ENCODE results near the gene SLC25A26. TPM values are rescaled to one million over a fixed set of nuclear protein-coding genes. Genes with fewer than 3 reads are reported as not detected.

The SLC25A26 gene
- total RNA-seq, 1 donor from 2014 or later = 19.2 TPM

- no peaks in the 10 kb centered on the region for H3K27me3 Mint-ChIP-seq (ENCODE audit: low read depth)
- no peak for DNase-seq (ENCODE audit: low spot score in 2 of 2, unreplicated experiment in 2 of 2)
- no peak overlapping the region for H3K27ac Mint-ChIP-seq
- no peak overlapping the region for H3K4me3 Mint-ChIP-seq
- TF ChIP-seq, protein P1, sequence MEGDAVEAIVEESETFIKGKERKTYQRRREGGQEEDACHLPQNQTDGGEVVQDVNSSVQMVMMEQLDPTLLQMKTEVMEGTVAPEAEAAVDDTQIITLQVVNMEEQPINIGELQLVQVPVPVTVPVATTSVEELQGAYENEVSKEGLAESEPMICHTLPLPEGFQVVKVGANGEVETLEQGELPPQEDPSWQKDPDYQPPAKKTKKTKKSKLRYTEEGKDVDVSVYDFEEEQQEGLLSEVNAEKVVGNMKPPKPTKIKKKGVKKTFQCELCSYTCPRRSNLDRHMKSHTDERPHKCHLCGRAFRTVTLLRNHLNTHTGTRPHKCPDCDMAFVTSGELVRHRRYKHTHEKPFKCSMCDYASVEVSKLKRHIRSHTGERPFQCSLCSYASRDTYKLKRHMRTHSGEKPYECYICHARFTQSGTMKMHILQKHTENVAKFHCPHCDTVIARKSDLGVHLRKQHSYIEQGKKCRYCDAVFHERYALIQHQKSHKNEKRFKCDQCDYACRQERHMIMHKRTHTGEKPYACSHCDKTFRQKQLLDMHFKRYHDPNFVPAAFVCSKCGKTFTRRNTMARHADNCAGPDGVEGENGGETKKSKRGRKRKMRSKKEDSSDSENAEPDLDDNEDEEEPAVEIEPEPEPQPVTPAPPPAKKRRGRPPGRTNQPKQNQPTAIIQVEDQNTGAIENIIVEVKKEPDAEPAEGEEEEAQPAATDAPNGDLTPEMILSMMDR (IDR thresholded peaks at IDR 0.05; ENCODE audit: unreplicated experiment) = no peak
- no peaks in the 10 kb centered on the region for H3K36me3 Mint-ChIP-seq
- peaks cover 9% of the 10 kb centered on the region for H3K4me1 Mint-ChIP-seq
- H3K9me3 Mint-ChIP-seq = no peaks in the 10 kb centered on the region
Observed at GRCh38 chr3:66413151-66413751, 192.4 kb downstream of the SLC25A26 start.

- no peaks in the 10 kb centered on the region for H3K36me3 Mint-ChIP-seq
- no peak overlapping the region for H3K27ac Mint-ChIP-seq
- H3K9me3 Mint-ChIP-seq = peaks cover 2% of the 10 kb centered on the region
- TF ChIP-seq, protein P1 (IDR thresholded peaks at IDR 0.05; ENCODE audit: unreplicated experiment) = no peak
- no peak for DNase-seq (ENCODE audit: low spot score in 2 of 2, unreplicated experiment in 2 of 2)
- H3K4me3 Mint-ChIP-seq = no peak overlapping the region
- H3K27me3 Mint-ChIP-seq (ENCODE audit: low read depth) = no peaks in the 10 kb centered on the region
- peaks cover 9% of the 10 kb centered on the region for H3K4me1 Mint-ChIP-seq
Observed at GRCh38 chr3:66414846-66415245, 194.0 kb downstream of the SLC25A26 start.

DNA sequence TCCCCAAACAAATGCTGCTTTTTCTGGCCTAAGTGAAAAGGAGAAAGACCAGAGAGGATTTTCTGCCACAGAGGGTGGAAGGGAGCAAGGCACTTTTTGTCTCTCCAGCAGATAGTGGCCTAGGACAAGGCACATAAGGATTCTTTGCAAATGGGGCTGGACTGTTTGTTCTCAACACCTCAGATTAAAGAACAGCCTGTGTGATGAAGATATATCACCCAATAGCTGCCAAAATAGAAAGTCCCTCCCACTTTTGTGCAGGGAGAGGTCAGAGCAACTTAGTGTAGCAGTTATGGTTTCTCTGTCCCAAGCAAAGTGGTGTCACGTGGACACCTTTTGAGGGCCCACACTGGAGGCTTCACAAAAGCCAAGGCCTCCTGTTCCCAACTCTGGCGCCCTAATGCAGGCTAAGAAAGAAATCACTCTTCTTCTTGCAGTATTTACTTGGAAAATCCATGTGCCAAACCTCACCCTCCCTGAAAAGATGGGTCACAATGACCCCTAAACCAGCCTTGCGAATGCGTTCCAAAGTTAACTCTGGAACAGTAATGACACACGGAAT is 195.1 kb downstream of the SLC25A26 start:
- no peak for DNase-seq (ENCODE audit: low spot score in 2 of 2, unreplicated experiment in 2 of 2)
- Mint-ChIP-seq H3K4me3 (no peak overlapping the region), H3K9me3 (peaks cover 13% of the 10 kb centered on the region), H3K36me3 (peaks cover 4% of the 10 kb centered on the region), H3K27me3 (ENCODE audit: low read depth) (no peaks in the 10 kb centered on the region), H3K4me1 (peaks cover 9% of the 10 kb centered on the region), H3K27ac (no peak overlapping the region)
- TF ChIP-seq, protein P1 (IDR thresholded peaks at IDR 0.05; ENCODE audit: unreplicated experiment) = no peak

GRCh38 chr3:66416556-66417304 is 195.9 kb downstream of the SLC25A26 start:
- H3K9me3 Mint-ChIP-seq = peaks cover 16% of the 10 kb centered on the region
- H3K27me3 Mint-ChIP-seq (ENCODE audit: low read depth) = no peaks in the 10 kb centered on the region
- H3K4me3 Mint-ChIP-seq = no peak overlapping the region
- H3K27ac Mint-ChIP-seq = no peak overlapping the region
- peaks cover 9% of the 10 kb centered on the region for H3K4me1 Mint-ChIP-seq
- peaks cover 4% of the 10 kb centered on the region for H3K36me3 Mint-ChIP-seq
- TF ChIP-seq, protein P1 (IDR thresholded peaks at IDR 0.05; ENCODE audit: unreplicated experiment) = no peak
- DNase-seq (ENCODE audit: low spot score in 2 of 2, unreplicated experiment in 2 of 2) = no peak

DNA sequence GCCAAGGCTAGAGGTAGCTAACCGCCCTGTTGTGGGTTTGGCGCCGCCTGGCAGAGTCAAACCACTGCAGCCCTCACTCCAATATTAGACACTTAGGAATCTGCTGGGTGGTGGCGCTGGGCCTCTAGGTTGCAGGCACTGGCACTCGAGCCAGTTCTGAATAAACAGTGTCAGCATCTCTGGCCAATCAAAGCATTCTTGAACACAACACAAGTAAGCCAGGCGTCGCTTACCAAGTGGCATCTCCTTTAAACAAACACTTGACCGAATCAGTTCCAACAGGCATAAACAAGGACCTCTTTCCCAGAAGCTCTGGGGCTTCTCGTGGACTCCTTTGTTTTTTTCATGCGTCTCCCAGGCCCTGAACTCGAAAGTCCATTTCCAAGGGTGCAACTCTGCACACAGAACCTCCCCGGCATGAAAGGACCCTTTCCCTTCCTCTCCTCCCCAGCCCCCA is 197.7 kb downstream of the SLC25A26 start:
- Mint-ChIP-seq H3K9me3 (peaks cover 27% of the 10 kb centered on the region), H3K27me3 (ENCODE audit: low read depth) (no peaks in the 10 kb centered on the region), H3K27ac (no peak overlapping the region), H3K4me3 (no peak overlapping the region), H3K36me3 (peaks cover 8% of the 10 kb centered on the region), H3K4me1 (peaks cover 9% of the 10 kb centered on the region)
- TF ChIP-seq, protein P1 (IDR thresholded peaks at IDR 0.05; ENCODE audit: unreplicated experiment) = no peak
- no peak for DNase-seq (ENCODE audit: low spot score in 2 of 2, unreplicated experiment in 2 of 2)
